Keratinocyte (primary cell): ENCODE measurements around the gene HUS1.

Experiments used
- EZH2 ChIP-seq: IDR thresholded peaks from one replicate; pipeline ENCODE4 v1.6.1; 2012; ENCODE audit warnings: inconsistent platforms, mild to moderate bottlenecking, low read length, moderate library complexity
- TF ChIP-seq, protein P1 (sequence below), 3 experiments: IDR thresholded peaks in 1 of 3; conservative IDR thresholded peaks in 1 of 3; optimal IDR thresholded peaks in 1 of 3; 2 replicates in 2 of 3; 3 replicates in 1 of 3; pipeline versions ENCODE3 to v1.5.1; 2011; ENCODE audit warnings: low read length in 3 of 3, mild to moderate bottlenecking in 3 of 3, moderate library complexity in 2 of 3, control low read depth in 1 of 3, inconsistent platforms in 1 of 3; ENCODE audit not compliant: insufficient read depth in 2 of 3; ENCODE audit errors: extremely low read depth in 1 of 3

DNA sequence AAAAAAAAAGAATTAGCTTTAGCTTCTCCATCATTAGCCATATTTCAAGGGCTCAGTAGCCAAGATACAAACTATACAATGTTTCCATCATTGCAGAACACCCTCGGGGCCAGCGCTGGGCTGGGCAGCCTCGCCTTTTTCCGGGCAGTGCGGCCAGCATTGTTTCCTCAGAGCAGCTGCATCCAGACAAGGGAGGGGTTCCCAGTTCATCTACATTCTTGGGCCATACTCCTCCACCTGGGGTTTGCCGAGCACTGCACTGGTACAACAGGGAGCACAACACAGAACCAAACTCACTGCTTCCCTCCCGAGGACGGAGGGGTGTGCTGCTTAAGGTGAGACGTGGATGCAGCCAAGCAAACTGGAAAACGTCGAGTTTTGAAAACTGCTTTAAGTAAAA is 28.7 kb downstream of the HUS1 start:
- TF ChIP-seq, protein P1, sequence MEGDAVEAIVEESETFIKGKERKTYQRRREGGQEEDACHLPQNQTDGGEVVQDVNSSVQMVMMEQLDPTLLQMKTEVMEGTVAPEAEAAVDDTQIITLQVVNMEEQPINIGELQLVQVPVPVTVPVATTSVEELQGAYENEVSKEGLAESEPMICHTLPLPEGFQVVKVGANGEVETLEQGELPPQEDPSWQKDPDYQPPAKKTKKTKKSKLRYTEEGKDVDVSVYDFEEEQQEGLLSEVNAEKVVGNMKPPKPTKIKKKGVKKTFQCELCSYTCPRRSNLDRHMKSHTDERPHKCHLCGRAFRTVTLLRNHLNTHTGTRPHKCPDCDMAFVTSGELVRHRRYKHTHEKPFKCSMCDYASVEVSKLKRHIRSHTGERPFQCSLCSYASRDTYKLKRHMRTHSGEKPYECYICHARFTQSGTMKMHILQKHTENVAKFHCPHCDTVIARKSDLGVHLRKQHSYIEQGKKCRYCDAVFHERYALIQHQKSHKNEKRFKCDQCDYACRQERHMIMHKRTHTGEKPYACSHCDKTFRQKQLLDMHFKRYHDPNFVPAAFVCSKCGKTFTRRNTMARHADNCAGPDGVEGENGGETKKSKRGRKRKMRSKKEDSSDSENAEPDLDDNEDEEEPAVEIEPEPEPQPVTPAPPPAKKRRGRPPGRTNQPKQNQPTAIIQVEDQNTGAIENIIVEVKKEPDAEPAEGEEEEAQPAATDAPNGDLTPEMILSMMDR (optimal IDR thresholded peaks at IDR 0.05 in 1 of 3, IDR thresholded peaks at IDR 0.05 in 1 of 3, conservative IDR thresholded peaks at IDR 0.05 in 1 of 3; ENCODE audit: extremely low read depth in 1 of 3, insufficient read depth in 2 of 3, low read length in 3 of 3) = peak in 1 of 3 experiments; percentile 6
- TF ChIP-seq EZH2 = no peak
